Keratinocyte (primary cell): Measurements from ENCODE around the gene ZFP36. TPM values are rescaled to one million over a fixed set of nuclear protein-coding genes. Genes with fewer than 3 reads are reported as not detected.

Experiments
- DNase-seq: peaks from one replicate; pipeline ENCODE4 v3.0.0-alpha.2; 2011; ENCODE audit warnings: low read depth, missing footprints, low spot score
- FAIRE-seq: peaks from 2 replicates; lab custom pipeline; 2011; peaks lifted over from hg19 to GRCh38; lab: Jason Lieb, UNC
- H2AFZ ChIP-seq: 2 replicates; pipeline ENCODE4 v1.6.0; 2012; ENCODE audit warnings: low read length, control low read depth, inconsistent platforms; ENCODE audit not compliant: control insufficient read depth
- H3K27ac ChIP-seq: 2 replicates; pipeline ENCODE4 v1.5.1; 2011; ENCODE audit warnings: low read length; ENCODE audit not compliant: control insufficient read depth, insufficient read depth
- H3K27me3 ChIP-seq: 3 replicates; pipeline ENCODE4 v1.6.0; 2011; ENCODE audit warnings: low read length; ENCODE audit not compliant: control insufficient read depth, insufficient read depth; ENCODE audit errors: extremely low read depth
- H3K36me3 ChIP-seq, 2 experiments: 2 replicates in 1 of 2; 3 replicates in 1 of 2; pipeline ENCODE4 v1.5.1; 2011; ENCODE audit warnings: low read length in 2 of 2, mild to moderate bottlenecking in 1 of 2; ENCODE audit not compliant: control insufficient read depth in 2 of 2, insufficient read depth in 2 of 2; ENCODE audit errors: extremely low read depth in 1 of 2
- H3K4me1 ChIP-seq: 3 replicates; pipeline ENCODE4 v1.5.1; 2011; ENCODE audit warnings: low read length; ENCODE audit not compliant: control insufficient read depth, insufficient read depth; ENCODE audit errors: extremely low read depth
- H3K4me2 ChIP-seq: 3 replicates; pipeline ENCODE4 v1.6.0; 2011; ENCODE audit warnings: low read depth, low read length; ENCODE audit not compliant: control insufficient read depth, insufficient read depth; ENCODE audit errors: extremely low read depth
- H3K4me3 ChIP-seq, 3 experiments: fragments of 200-600 bp in 1 of 3; sonication (generic) in 1 of 3; 2 replicates in 2 of 3; 3 replicates in 1 of 3; pipeline ENCODE4 v1.5.1; 2011 to 2016; ENCODE audit warnings: low read length in 3 of 3, mild to moderate bottlenecking in 3 of 3, control low read depth in 2 of 3, inconsistent platforms in 1 of 3, low read depth in 1 of 3, mixed read lengths in 1 of 3, mixed run types in 1 of 3, moderate library complexity in 1 of 3; ENCODE audit not compliant: control insufficient read depth in 2 of 3, insufficient read depth in 2 of 3; ENCODE audit errors: extremely low read depth in 1 of 3
- H3K79me2 ChIP-seq: 2 replicates; pipeline ENCODE4 v1.6.0; 2012; ENCODE audit warnings: low read length; ENCODE audit not compliant: control insufficient read depth, insufficient read depth
- H3K9ac ChIP-seq: 3 replicates; pipeline ENCODE4 v1.6.0; 2011; ENCODE audit warnings: low read length; ENCODE audit not compliant: control insufficient read depth, insufficient read depth; ENCODE audit errors: extremely low read depth
- H3K9me1 ChIP-seq: 3 replicates; pipeline ENCODE4 v1.6.0; 2011; ENCODE audit warnings: low read length; ENCODE audit not compliant: control insufficient read depth, insufficient read depth; ENCODE audit errors: extremely low read depth
- H3K9me3 ChIP-seq: 2 replicates; pipeline ENCODE4 v1.5.1; 2012; ENCODE audit warnings: low read depth, low read length; ENCODE audit not compliant: control insufficient read depth
- H4K20me1 ChIP-seq: 3 replicates; pipeline ENCODE4 v1.6.0; 2011; ENCODE audit warnings: low read length; ENCODE audit not compliant: control insufficient read depth, insufficient read depth; ENCODE audit errors: extremely low read depth
- EZH2 ChIP-seq: IDR thresholded peaks from one replicate; pipeline ENCODE4 v1.6.1; 2012; ENCODE audit warnings: inconsistent platforms, mild to moderate bottlenecking, low read length, moderate library complexity
- dilution Hi-C: fragments of 300-500 bp; cut with MboI; formaldehyde crosslinking; loops from one replicate; pipeline ENCODE4 v1.7.0; 2020; ENCODE audit warnings: low sequenced_read_pairs; ENCODE audit not compliant: extremely low pct_ligation_motif_present
- polyA plus RNA-seq, 5 experiments: library from polyadenylated mRNA; depleted of rRNA in 3 of 5; stranded (reverse) in 3 of 5; stranded (forward) in 1 of 5; unstranded in 1 of 5; fragments of >200 nt; gene quantifications; 1 replicate in 1 of 5; 2 replicates in 3 of 5; 3 replicates in 1 of 5; pipeline versions ENCODE4 v1.2.1 to v1.2.3, GENCODE V29; 2011 to 2012; ENCODE audit warnings: missing spikeins in 2 of 5, low read depth in 1 of 5, low replicate concordance in 1 of 5
- TF ChIP-seq, protein P1 (sequence below), 3 experiments: IDR thresholded peaks in 1 of 3; conservative IDR thresholded peaks in 1 of 3; optimal IDR thresholded peaks in 1 of 3; 2 replicates in 2 of 3; 3 replicates in 1 of 3; pipeline versions ENCODE3 to v1.5.1; 2011; ENCODE audit warnings: low read length in 3 of 3, mild to moderate bottlenecking in 3 of 3, moderate library complexity in 2 of 3, control low read depth in 1 of 3, inconsistent platforms in 1 of 3; ENCODE audit not compliant: insufficient read depth in 2 of 3; ENCODE audit errors: extremely low read depth in 1 of 3

The ZFP36 gene
- polyA plus RNA-seq, 1 donor (not counting 4 experiments of a cell fraction or from before 2014, with no cell fraction given): 12.8 TPM

GRCh38 chr19:39398297-39398864 lies 8.3 kb upstream of the ZFP36 start:
- DNase-seq (no peak), FAIRE-seq (peak; percentile 87)
- Histone ChIP-seq H3K4me3 (peak overlapping the region in 1 of 3 experiments; percentile 25), H3K4me2 (peak overlapping the region; percentile 64), H3K9me1 (no peaks in the 10 kb centered on the region), H3K79me2 (no peaks in the 10 kb centered on the region), H3K9ac (peak overlapping the region; percentile 86), H4K20me1 (no peaks in the 10 kb centered on the region), H3K27ac (peak overlapping the region; percentile 99), H2AFZ (no peak overlapping the region), H3K36me3 (peaks cover 7 to 15% of the 10 kb centered on the region in 2 experiments), H3K27me3 (no peaks in the 10 kb centered on the region), H3K9me3 (no peaks in the 10 kb centered on the region), H3K4me1 (peaks cover 40% of the 10 kb centered on the region)
- TF ChIP-seq EZH2: no peak
- TF ChIP-seq, protein P1, sequence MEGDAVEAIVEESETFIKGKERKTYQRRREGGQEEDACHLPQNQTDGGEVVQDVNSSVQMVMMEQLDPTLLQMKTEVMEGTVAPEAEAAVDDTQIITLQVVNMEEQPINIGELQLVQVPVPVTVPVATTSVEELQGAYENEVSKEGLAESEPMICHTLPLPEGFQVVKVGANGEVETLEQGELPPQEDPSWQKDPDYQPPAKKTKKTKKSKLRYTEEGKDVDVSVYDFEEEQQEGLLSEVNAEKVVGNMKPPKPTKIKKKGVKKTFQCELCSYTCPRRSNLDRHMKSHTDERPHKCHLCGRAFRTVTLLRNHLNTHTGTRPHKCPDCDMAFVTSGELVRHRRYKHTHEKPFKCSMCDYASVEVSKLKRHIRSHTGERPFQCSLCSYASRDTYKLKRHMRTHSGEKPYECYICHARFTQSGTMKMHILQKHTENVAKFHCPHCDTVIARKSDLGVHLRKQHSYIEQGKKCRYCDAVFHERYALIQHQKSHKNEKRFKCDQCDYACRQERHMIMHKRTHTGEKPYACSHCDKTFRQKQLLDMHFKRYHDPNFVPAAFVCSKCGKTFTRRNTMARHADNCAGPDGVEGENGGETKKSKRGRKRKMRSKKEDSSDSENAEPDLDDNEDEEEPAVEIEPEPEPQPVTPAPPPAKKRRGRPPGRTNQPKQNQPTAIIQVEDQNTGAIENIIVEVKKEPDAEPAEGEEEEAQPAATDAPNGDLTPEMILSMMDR (optimal IDR thresholded peaks at IDR 0.05 in 1 of 3, IDR thresholded peaks at IDR 0.05 in 1 of 3, conservative IDR thresholded peaks at IDR 0.05 in 1 of 3; ENCODE audit: extremely low read depth in 1 of 3, insufficient read depth in 2 of 3, low read length in 3 of 3): no peak
- dilution Hi-C loops: no loop called here

DNA sequence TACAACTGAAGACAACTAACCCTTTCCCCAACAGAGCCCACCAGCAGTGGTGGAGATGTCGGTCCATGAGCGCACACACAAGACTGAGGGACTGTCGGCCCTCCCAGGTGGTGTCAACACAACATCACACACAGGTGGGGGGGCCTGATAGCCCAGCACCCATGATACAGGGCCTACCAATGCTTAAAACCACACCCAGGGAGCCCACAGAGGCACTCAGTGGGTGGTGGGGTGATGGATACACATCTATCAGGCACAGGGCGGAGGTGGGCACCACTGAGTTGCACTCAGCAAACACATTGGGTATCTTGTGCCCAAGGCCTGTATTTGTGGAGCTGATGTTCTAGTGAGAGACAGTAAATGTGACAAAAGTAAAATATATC lies 7.0 kb upstream of the ZFP36 start:
- peak overlapping the region; percentile 99 for H3K27ac ChIP-seq
- peaks cover 47% of the 10 kb centered on the region for H3K4me1 ChIP-seq
- no peak for FAIRE-seq
- H3K4me3 ChIP-seq: no peak overlapping the region
- no peak overlapping the region for H3K9ac ChIP-seq
- peaks cover 2 to 8% of the 10 kb centered on the region in 2 experiments for H3K36me3 ChIP-seq
- dilution Hi-C loops: no loop called here
- no peaks in the 10 kb centered on the region for H3K9me3 ChIP-seq
- no peaks in the 10 kb centered on the region for H3K9me1 ChIP-seq
- TF ChIP-seq, protein P1 (optimal IDR thresholded peaks at IDR 0.05 in 1 of 3, IDR thresholded peaks at IDR 0.05 in 1 of 3, conservative IDR thresholded peaks at IDR 0.05 in 1 of 3; ENCODE audit: extremely low read depth in 1 of 3, insufficient read depth in 2 of 3, low read length in 3 of 3): no peak
- TF ChIP-seq EZH2: no peak
- no peak for DNase-seq
- no peaks in the 10 kb centered on the region for H3K27me3 ChIP-seq
- no peak overlapping the region for H2AFZ ChIP-seq
- H3K4me2 ChIP-seq: no peak overlapping the region
- no peaks in the 10 kb centered on the region for H3K79me2 ChIP-seq
- H4K20me1 ChIP-seq: no peaks in the 10 kb centered on the region
